NOMO-1 treated with DMSO at 0.1 percent for 48 hours (cell line): Measurements from ENCODE around the gene OR2T33.
"Not testable (repeated sequence)": the region's sequence is repeated elsewhere in the genome, so short reads cannot be mapped to it uniquely, and the experiment has no call there.

Source experiments
- DNase-seq: peaks from one replicate; lab custom pipeline; 2025; ENCODE audit not compliant: unreplicated experiment; lab: John Stamatoyannopoulos, UW

OR2T33 gene

GRCh38 chr1:248277876-248278275 is at the start of gene OR2T33:
Gene OR2T33 (minus strand): TSS chr1:248277976. CDS start chr1:248273814, 4,162 bp downstream.
- no peak for DNase-seq

- DNase-seq: no peak
Measured at GRCh38 chr1:248324468-248324867, 46.7 kb upstream of the OR2T33 start, which contains the start of gene OR2M7. Gene OR2M7 (minus strand): TSS chr1:248324568. CDS start chr1:248324568, 0 bp downstream.

DNA sequence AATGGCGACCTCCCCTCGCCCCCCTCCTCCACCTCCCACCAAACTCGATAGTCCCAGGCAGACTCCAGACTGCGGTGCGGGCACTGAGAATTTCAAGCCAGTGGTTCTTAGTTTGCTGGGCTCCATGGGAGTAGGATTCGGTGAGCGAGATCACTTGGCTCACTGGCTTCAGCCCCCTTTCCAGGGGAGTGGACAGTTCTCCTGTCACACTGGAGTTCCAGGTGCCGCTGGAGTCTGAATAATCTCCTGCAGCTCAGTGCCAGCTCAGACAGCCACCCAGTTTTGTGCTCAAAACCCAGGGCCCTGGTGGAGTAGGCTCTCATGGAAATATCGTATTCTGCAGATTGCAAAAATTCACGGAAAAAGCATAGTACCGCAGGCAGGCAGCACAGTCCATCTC is 39.0 kb upstream of the OR2T33 start:
- DNase-seq: no peak

- not testable (repeated sequence) for DNase-seq
Measured at GRCh38 chr1:248306740-248307139, 29.0 kb upstream of the OR2T33 start.

DNA sequence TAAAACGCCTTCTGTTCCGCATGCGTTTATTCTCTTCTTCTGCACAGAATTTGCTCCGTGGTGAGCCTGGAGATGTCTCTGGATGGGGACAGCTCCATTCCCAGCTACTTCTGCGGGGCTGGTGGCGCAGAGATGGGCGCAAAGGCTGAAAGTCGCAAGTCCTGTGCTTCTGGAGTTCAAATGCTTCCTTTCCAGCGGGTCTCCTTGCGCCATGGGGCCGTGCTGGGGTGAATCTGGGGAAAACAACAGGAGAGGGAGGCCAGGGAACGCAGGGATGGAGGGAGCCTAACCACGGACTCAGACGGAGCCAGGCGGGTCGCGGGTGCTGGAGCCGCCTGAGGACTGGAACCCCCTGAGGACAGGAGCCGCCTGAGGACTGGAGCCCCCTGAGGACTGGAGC is 28.3 kb upstream of the OR2T33 start:
- DNase-seq: no peak

DNA sequence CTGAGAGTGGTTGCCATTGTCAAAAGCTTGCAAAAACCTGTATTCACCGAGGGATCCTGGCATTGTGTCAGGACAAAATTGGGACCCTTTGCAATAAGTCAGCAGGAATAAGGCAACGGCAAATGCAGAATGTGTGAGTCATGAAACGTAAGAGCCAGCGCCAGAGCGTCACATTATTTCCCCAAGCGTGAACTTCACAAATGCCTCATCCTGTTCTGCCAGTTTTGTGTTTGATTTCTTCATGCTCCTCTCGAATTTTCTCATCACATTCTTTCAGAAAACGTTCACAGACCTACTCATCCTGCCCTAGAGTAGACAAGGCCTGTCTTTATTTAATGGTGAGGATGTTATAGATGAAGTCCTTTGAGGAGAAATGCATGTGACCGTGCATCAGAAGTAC is 27.9 kb upstream of the OR2T33 start:
- DNase-seq: not testable (repeated sequence)

DNA sequence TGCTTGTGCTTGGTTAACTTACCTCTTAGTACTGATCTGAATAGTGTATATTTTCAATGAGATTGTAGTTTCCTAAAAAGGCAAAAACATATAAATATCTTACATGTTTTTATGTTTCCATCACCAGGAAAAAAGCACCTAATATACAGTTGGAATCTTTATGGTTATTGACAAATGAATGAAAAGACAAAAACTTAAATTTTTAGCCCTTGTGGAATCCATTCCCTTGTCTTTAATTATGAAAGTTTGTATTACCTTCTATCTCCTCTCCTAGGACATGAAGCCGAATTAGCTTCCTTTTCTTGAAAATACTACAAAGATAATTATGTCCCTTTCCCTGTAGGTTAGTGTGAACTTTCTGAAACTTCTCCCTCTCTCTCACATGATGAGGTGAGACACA is 25.5 kb upstream of the OR2T33 start, which contains the start of gene OR2T12:
Gene OR2T12 (minus strand): TSS at position 101 of the 400 bp plus-strand sequence. CDS start 7,846 bp downstream, outside the sequence.
- no peak for DNase-seq

DNA sequence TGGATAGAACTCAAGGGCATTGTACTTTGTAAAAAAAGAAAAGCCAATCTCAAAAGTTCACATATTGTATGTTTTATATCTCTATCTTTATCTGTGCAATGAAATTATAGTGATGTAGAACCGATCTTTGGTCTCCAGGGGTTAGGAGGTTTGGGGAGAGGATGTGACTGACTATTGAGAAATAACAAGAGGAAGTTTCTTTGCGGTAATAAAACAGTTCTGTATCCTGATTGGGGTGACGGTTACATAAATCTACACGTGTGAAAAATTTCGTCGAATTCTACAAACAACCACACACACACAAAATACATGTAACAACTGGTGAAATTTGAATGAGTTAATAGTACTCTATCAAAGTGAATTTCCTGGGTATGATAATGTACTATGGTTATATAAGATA is 10.6 kb upstream of the OR2T33 start:
- DNase-seq: peak; percentile 78

DNA sequence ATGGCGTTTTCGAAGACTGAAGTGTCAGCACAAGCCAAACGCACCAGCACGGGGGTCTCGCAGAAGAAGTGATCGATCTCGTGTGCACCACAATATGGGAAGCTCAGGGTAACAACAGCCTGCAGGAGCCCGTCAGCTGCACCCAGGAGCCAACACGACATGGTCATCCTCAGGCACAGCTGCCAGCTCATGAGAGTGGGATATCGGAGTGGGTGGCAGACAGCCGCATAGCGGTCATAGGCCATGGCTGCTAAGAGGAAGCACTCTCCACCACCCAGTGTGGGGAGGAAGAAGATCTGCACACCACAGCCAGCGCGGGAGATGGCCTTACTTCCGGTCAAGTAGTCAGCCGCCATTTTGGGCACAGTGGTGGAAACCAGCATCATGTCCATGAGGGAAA is 4.6 kb downstream of the OR2T33 start:
- DNase-seq: not testable (repeated sequence)

DNA sequence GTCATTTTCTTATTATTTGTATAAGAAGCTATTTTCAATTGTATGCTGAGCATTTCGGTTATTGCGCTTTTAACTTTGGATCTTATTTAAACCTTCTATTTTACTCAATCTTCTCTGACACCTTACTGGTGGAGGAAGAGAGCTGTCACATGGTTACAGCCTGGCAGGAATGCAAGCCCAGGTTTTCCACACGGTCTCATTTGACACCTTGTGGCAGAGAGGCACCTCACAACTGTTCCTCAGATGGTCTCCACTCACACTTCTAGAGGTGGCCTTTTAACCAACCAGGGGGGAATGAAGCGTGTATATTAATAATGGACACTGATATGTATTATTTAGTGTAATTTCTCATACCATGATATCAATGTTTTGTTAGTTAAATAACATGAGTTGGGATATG is 9.6 kb downstream of the OR2T33 start:
- no peak for DNase-seq

- DNase-seq: not testable (repeated sequence)
Measured at GRCh38 chr1:248259309-248259708, 18.5 kb downstream of the OR2T33 start.

DNA sequence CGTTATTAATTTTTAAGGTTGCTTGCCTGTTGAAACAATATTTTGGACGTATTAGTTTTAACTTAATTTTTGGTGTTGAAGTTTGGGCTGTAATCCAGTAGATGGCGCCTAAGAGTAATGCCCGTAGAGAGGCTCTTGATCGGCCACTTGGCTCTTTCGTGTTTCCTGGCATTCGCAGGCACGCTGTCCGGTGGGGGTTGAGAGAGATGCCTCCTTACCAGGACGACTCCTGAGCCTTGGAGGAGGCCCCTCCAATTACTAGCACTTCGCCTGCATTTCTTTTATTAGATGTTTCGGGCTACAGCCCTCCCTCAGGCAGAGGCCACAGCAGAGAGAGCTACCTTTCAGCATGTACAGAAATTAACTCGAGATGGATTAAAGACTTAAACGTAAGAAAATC is 34.6 kb downstream of the OR2T33 start:
- DNase-seq: peak; percentile 65

- no peak for DNase-seq
Measured at GRCh38 chr1:248239478-248239877, 38.3 kb downstream of the OR2T33 start.

DNA sequence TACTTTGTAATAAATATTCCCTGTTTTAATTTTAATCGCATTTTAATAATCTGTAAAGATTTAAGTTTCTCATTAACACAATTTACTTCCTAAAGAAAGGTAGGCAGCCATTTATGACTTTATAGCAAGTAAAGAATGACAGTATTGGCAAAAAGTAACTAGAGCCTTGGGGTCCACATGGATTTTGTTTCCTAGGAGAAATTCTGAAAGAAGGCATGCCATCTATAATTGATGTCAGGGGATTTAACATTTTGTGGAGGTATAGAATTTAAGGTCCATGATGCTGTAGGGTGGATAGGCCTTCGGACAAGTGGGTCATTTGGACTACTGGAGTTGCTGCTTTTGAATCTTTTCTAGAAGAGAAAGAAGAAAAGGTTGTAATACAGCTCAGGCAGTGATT is 46.7 kb downstream of the OR2T33 start, which contains the start of gene OR2M4:
Gene OR2M4 (plus strand): TSS at position 301 of the 400 bp plus-strand sequence. CDS start 7,512 bp downstream, outside the sequence.
- no peak for DNase-seq

GRCh38 chr1:248229360-248229908 is 48.3 kb downstream of the OR2T33 start:
- DNase-seq: no peak

- DNase-seq: no peak
Measured at GRCh38 chr1:248225537-248225936, 52.2 kb downstream of the OR2T33 start.
